HepG2 (cell line): Measurements from ENCODE around the gene VPS11. TPM values are rescaled to one million over a fixed set of nuclear protein-coding genes. Genes with fewer than 3 reads are reported as not detected.

ENCODE experiments used
- ATRX ChIP-seq: sonication (generic); formaldehyde crosslinking; IDR thresholded peaks from 2 replicates; pipeline ENCODE4 v1.4.0; 2020; ENCODE audit warnings: missing genetic modification reagents, borderline replicate concordance
- HMGA1 ChIP-seq: sonication (generic); formaldehyde crosslinking; conservative IDR thresholded peaks from 2 replicates; pipeline ENCODE4 v1.4.0; 2020; ENCODE audit warnings: missing genetic modification reagents
- MAFK ChIP-seq, 2 experiments: IDR thresholded peaks in 1 of 2; conservative IDR thresholded peaks in 1 of 2; 2 replicates each; pipeline ENCODE4 v1.6.1; 2011; ENCODE audit warnings: improper control_type of control experiment in 2 of 2, low read length in 2 of 2
- MTA1 ChIP-seq: sonication (generic); formaldehyde crosslinking; IDR thresholded peaks from 2 replicates; pipeline ENCODE4 v1.4.0; 2020; ENCODE audit warnings: missing genetic modification reagents, mild to moderate bottlenecking, borderline replicate concordance
- NCOR1 ChIP-seq: fragments of 200-600 bp; sonication (generic); IDR thresholded peaks from 2 replicates; pipeline ENCODE4 v1.7.0; 2017; ENCODE audit warnings: antibody characterized with exemption, low read length, borderline replicate concordance
- PPARG ChIP-seq: conservative IDR thresholded peaks from 2 replicates; pipeline ENCODE4 v1.6.1; 2016; ENCODE audit warnings: missing biosample characterization, missing genetic modification reagents
- RFX1 ChIP-seq: fragments of 450-650 bp; IDR thresholded peaks from 2 replicates; pipeline ENCODE4 v1.6.1; 2017
- SOX13 ChIP-seq, 3 experiments: fragments of 450-650 bp in 1 of 3; sonication (generic) in 1 of 3; formaldehyde crosslinking in 1 of 3; IDR thresholded peaks in 2 of 3; conservative IDR thresholded peaks in 1 of 3; 2 replicates each; pipeline versions ENCODE4 v1.5.0 to v1.6.1; 2016 to 2020; ENCODE audit warnings: antibody characterized with exemption in 1 of 3, mild to moderate bottlenecking in 1 of 3, missing compliant biosample characterization in 1 of 3, missing genetic modification reagents in 1 of 3, moderate library complexity in 1 of 3
- SPEN ChIP-seq: sonication (generic); formaldehyde crosslinking; IDR thresholded peaks from 2 replicates; pipeline ENCODE4 v1.5.1; 2020; ENCODE audit warnings: low read depth, mild to moderate bottlenecking, missing genetic modification reagents
- ZMYM2 ChIP-seq: sonication (generic); formaldehyde crosslinking; IDR thresholded peaks from 2 replicates; pipeline ENCODE4 v1.8.0; 2022; ENCODE audit warnings: mild to moderate bottlenecking, missing genetic modification reagents
- ZNF354B ChIP-seq: sonication (generic); formaldehyde crosslinking; IDR thresholded peaks from 2 replicates; pipeline ENCODE4 v1.8.0; 2022; ENCODE audit warnings: mild to moderate bottlenecking, missing genetic modification reagents
- polyA plus RNA-seq, 8 experiments: library from polyadenylated mRNA; depleted of rRNA in 3 of 8; stranded (reverse) in 7 of 8; unstranded in 1 of 8; fragments of >200 nt; fragmentation: Illumina TruSeq in 4 of 8; extraction: Trizol in 4 of 8; gene quantifications; 2 replicates each; pipeline versions ENCODE4 v1.2.1 to v1.2.3, GENCODE V29; 2011 to 2016; ENCODE audit warnings: low read depth in 4 of 8, missing spikeins in 1 of 8, mixed read lengths in 1 of 8; ENCODE audit not compliant: insufficient read depth in 1 of 8
- total RNA-seq, 5 experiments: library from RNA; depleted of rRNA; stranded (reverse); fragments of >200 nt; fragmentation: Illumina TruSeq; extraction: Trizol; gene quantifications; 2 replicates each; pipeline ENCODE4 v1.2.3, GENCODE V29; 2016; ENCODE audit warnings: low read depth in 1 of 5
- TF ChIP-seq, protein P1 (sequence below): sonication (generic); formaldehyde crosslinking; IDR thresholded peaks from 2 replicates; pipeline ENCODE4 v1.8.0; 2022; ENCODE audit warnings: mild to moderate bottlenecking, missing genetic modification reagents
- TF ChIP-seq, protein P2 (sequence below): sonication (generic); formaldehyde crosslinking; IDR thresholded peaks from 2 replicates; pipeline ENCODE4 v1.4.0; 2020; ENCODE audit warnings: missing genetic modification reagents
- TF ChIP-seq, protein P3 (sequence below): sonication (generic); formaldehyde crosslinking; IDR thresholded peaks from 2 replicates; pipeline ENCODE4 v1.9.0; 2022; ENCODE audit warnings: low read depth, missing genetic modification reagents
- TF ChIP-seq, protein P4 (sequence below): sonication (generic); formaldehyde crosslinking; IDR thresholded peaks from 2 replicates; pipeline ENCODE4 v1.8.0; 2022; ENCODE audit warnings: missing genetic modification reagents, mild to moderate bottlenecking, moderate library complexity, borderline replicate concordance
- TF ChIP-seq, protein P5 (sequence below): sonication (generic); formaldehyde crosslinking; IDR thresholded peaks from 2 replicates; pipeline ENCODE4 v1.5.1; 2020; ENCODE audit warnings: mild to moderate bottlenecking, moderate library complexity, missing genetic modification reagents
- TF ChIP-seq, protein P6 (sequence below): sonication (generic); IDR thresholded peaks from 2 replicates; pipeline ENCODE4 v1.6.1; 2016; ENCODE audit warnings: low read depth, borderline replicate concordance

Gene VPS11
- total and polyA plus RNA-seq, 2 of the 13 experiments (the other 11 are each of a cell fraction or from before 2014, with no cell fraction given) = 13.7 to 21.6 TPM

DNA sequence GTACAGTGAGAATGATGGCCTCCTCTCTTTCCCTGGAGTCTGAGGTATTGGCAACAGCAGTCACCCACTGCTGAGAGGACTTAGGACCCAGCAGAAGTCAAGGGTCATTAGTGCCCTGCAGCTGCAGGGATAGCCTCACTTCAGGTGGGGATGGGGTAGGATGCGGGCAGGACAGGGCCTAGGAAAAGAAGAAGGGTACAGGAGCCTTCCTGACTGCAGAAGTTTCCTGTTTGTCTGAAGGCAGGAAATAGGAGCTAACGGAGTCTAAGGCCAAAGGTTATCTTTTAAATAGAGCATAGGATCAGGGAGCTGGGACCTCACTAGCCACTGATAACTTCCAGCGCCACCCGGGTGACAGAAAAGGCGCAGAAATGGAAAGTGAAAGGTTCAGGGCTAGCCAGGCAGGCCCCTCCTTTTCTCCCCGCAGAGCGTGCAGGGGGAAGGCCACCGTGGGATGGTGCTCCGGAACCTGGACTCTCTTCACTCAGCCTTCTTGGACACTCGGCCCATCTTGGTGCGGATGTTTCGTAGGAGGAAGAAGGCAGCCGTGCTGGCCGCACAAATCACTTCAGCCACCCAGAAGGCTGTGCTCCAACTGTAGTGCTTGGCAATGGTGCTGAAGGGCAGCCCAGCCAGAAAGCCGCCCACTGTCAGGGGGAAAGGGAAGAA is 43.1 kb upstream of the VPS11 start (continued):
- TF ChIP-seq, protein P1, sequence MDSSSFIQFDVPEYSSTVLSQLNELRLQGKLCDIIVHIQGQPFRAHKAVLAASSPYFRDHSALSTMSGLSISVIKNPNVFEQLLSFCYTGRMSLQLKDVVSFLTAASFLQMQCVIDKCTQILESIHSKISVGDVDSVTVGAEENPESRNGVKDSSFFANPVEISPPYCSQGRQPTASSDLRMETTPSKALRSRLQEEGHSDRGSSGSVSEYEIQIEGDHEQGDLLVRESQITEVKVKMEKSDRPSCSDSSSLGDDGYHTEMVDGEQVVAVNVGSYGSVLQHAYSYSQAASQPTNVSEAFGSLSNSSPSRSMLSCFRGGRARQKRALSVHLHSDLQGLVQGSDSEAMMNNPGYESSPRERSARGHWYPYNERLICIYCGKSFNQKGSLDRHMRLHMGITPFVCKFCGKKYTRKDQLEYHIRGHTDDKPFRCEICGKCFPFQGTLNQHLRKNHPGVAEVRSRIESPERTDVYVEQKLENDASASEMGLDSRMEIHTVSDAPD (CRISPR knock-in tag) = no peak
- TF ChIP-seq, protein P2, sequence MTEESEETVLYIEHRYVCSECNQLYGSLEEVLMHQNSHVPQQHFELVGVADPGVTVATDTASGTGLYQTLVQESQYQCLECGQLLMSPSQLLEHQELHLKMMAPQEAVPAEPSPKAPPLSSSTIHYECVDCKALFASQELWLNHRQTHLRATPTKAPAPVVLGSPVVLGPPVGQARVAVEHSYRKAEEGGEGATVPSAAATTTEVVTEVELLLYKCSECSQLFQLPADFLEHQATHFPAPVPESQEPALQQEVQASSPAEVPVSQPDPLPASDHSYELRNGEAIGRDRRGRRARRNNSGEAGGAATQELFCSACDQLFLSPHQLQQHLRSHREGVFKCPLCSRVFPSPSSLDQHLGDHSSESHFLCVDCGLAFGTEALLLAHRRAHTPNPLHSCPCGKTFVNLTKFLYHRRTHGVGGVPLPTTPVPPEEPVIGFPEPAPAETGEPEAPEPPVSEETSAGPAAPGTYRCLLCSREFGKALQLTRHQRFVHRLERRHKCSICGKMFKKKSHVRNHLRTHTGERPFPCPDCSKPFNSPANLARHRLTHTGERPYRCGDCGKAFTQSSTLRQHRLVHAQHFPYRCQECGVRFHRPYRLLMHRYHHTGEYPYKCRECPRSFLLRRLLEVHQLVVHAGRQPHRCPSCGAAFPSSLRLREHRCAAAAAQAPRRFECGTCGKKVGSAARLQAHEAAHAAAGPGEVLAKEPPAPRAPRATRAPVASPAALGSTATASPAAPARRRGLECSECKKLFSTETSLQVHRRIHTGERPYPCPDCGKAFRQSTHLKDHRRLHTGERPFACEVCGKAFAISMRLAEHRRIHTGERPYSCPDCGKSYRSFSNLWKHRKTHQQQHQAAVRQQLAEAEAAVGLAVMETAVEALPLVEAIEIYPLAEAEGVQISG (CRISPR knock-in tag) = peak; percentile 40; the same call in 1 of the 2 replicates
- TF ChIP-seq, protein P3, sequence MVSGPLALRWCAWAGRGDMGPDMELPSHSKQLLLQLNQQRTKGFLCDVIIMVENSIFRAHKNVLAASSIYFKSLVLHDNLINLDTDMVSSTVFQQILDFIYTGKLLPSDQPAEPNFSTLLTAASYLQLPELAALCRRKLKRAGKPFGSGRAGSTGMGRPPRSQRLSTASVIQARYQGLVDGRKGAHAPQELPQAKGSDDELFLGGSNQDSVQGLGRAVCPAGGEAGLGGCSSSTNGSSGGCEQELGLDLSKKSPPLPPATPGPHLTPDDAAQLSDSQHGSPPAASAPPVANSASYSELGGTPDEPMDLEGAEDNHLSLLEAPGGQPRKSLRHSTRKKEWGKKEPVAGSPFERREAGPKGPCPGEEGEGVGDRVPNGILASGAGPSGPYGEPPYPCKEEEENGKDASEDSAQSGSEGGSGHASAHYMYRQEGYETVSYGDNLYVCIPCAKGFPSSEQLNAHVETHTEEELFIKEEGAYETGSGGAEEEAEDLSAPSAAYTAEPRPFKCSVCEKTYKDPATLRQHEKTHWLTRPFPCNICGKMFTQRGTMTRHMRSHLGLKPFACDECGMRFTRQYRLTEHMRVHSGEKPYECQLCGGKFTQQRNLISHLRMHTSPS (CRISPR knock-in tag) = no peak; the same call in 1 of the 2 replicates
- TF ChIP-seq SOX13 (IDR thresholded peaks at IDR 0.05) = no peak
- no peak for TF ChIP-seq SOX13 (CRISPR knock-in tag; conservative IDR thresholded peaks at IDR 0.05 in 1 of 2, IDR thresholded peaks at IDR 0.05 in 1 of 2)
- TF ChIP-seq, protein P4, sequence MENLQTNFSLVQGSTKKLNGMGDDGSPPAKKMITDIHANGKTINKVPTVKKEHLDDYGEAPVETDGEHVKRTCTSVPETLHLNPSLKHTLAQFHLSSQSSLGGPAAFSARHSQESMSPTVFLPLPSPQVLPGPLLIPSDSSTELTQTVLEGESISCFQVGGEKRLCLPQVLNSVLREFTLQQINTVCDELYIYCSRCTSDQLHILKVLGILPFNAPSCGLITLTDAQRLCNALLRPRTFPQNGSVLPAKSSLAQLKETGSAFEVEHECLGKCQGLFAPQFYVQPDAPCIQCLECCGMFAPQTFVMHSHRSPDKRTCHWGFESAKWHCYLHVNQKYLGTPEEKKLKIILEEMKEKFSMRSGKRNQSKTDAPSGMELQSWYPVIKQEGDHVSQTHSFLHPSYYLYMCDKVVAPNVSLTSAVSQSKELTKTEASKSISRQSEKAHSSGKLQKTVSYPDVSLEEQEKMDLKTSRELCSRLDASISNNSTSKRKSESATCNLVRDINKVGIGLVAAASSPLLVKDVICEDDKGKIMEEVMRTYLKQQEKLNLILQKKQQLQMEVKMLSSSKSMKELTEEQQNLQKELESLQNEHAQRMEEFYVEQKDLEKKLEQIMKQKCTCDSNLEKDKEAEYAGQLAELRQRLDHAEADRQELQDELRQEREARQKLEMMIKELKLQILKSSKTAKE (CRISPR knock-in tag) = no peak
- TF ChIP-seq NCOR1 = peak; percentile 55; the same call in 1 of the 2 replicates
- TF ChIP-seq MTA1 = no peak; the same call in 1 of the 2 replicates
- no peak for TF ChIP-seq ZMYM2 (CRISPR knock-in tag)
- TF ChIP-seq ATRX (CRISPR knock-in tag) = no peak
- no peak for TF ChIP-seq SPEN
- TF ChIP-seq PPARG (CRISPR knock-in tag) = peak; percentile 47; the same call in 1 of the 2 replicates
- no peak for TF ChIP-seq RFX1
- TF ChIP-seq, protein P5, sequence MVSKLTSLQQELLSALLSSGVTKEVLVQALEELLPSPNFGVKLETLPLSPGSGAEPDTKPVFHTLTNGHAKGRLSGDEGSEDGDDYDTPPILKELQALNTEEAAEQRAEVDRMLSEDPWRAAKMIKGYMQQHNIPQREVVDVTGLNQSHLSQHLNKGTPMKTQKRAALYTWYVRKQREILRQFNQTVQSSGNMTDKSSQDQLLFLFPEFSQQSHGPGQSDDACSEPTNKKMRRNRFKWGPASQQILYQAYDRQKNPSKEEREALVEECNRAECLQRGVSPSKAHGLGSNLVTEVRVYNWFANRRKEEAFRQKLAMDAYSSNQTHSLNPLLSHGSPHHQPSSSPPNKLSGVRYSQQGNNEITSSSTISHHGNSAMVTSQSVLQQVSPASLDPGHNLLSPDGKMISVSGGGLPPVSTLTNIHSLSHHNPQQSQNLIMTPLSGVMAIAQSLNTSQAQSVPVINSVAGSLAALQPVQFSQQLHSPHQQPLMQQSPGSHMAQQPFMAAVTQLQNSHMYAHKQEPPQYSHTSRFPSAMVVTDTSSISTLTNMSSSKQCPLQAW = peak; percentile 20; the same call in 1 of the 2 replicates
- TF ChIP-seq HMGA1 = no peak
- no peak for TF ChIP-seq MAFK (conservative IDR thresholded peaks at IDR 0.05 in 1 of 2, IDR thresholded peaks at IDR 0.05 in 1 of 2; ENCODE audit: low read length in 2 of 2)
- no peak for TF ChIP-seq ZNF354B
- TF ChIP-seq, protein P6, sequence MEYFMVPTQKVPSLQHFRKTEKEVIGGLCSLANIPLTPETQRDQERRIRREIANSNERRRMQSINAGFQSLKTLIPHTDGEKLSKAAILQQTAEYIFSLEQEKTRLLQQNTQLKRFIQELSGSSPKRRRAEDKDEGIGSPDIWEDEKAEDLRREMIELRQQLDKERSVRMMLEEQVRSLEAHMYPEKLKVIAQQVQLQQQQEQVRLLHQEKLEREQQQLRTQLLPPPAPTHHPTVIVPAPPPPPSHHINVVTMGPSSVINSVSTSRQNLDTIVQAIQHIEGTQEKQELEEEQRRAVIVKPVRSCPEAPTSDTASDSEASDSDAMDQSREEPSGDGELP = no peak
